Left cardiac atrium (tissue), 4 donors: ENCODE measurements around the gene DAZAP1. TPM values are rescaled to one million over a fixed set of nuclear protein-coding genes. Genes with fewer than 3 reads are reported as not detected.
"Not testable (repeated sequence)": the region's sequence is repeated elsewhere in the genome, so short reads cannot be mapped to it uniquely, and the experiment has no call there.

Source experiments
- ATAC-seq, 2 donors: fragments of 200-7000 bp; cut with Tn5 transposase; one replicate each; pipeline ENCODE4 v1.9.1; 2020; ENCODE audit warnings: mild to moderate bottlenecking in 2 of 2, moderate library complexity in 2 of 2
- DNase-seq: peaks from one replicate; pipeline ENCODE4 v3.0.0-alpha.2; 2020
- intact Hi-C, 2 donors: fragments of 100-400 bp; cut with DNase I; formaldehyde crosslinking; loops; one replicate each; pipeline versions ENCODE4 v1.14.1 to v1.15.1; 2022 to 2023
- total RNA-seq, 2 donors: library from RNA; stranded (reverse); fragmentation: NEBNext Ultra II Directional; extraction: Animal tissue kit (Norgen Biotek cat#: 25700); gene quantifications; one replicate each; pipeline ENCODE4 v1.2.1, GENCODE V29; 2021
- donor health status: DM: no; HTN: yes; CAD: no.
- donor health status: DM: no; HTN: yes; CAD: no; lungs with severe emphysema.
- donor health status: DM: yes; HTN: yes; CAD: no.
- donor health status: Dilated cardiomyopathy.

The DAZAP1 gene
- total RNA-seq, 2 donors from 2014 or later: 74.1 to 95.7 TPM

- intact Hi-C loops: no loop called here
- ATAC-seq: no peak
These were observed 66.8 kb downstream of the DAZAP1 start for GRCh38 chr19:1474011-1474764.

GRCh38 chr19:1474765-1475351 lies 67.5 kb downstream of the DAZAP1 start:
- intact Hi-C loops: no loop called here
- DNase-seq (no peak), ATAC-seq (no peak)

More at GRCh38 chr19:1474011-1474764, 66.8 kb downstream of the DAZAP1 start:
- no peak for DNase-seq

- no peak for ATAC-seq
- intact Hi-C loops: no loop called here
- DNase-seq: no peak
These were observed 68.5 kb downstream of the DAZAP1 start for GRCh38 chr19:1475751-1476437.

GRCh38 chr19:1477056-1477455 lies 69.7 kb downstream of the DAZAP1 start:
- ATAC-seq, intact Hi-C loops: not testable (repeated sequence)

GRCh38 chr19:1478934-1479707 lies 71.7 kb downstream of the DAZAP1 start, which contains the start of gene C19orf25:
TSS of gene C19orf25 (minus strand) at chr19:1479215. CDS start at chr19:1478903, 312 bp downstream.
- intact Hi-C loops: no loop called here
- DNase-seq (peak; percentile 96), ATAC-seq (peak; percentile 97 to 98)

More at GRCh38 chr19:1477056-1477455, 69.7 kb downstream of the DAZAP1 start:
- not testable (repeated sequence) for DNase-seq

- no peak for ATAC-seq
- intact Hi-C loops: no loop called here
- no peak for DNase-seq
These were observed 74.0 kb downstream of the DAZAP1 start for GRCh38 chr19:1481224-1481892.

- intact Hi-C loops: no loop called here
- ATAC-seq (no peak), DNase-seq (peak; percentile 30)
These were observed 74.5 kb downstream of the DAZAP1 start for GRCh38 chr19:1481893-1482360.

- intact Hi-C loops: no loop called here
- ATAC-seq (no peak), DNase-seq (peak; percentile 20)
These were observed 75.2 kb downstream of the DAZAP1 start for GRCh38 chr19:1482361-1483130.

GRCh38 chr19:1483131-1483978 lies 76.0 kb downstream of the DAZAP1 start:
- intact Hi-C loops: no loop called here
- ATAC-seq (no peak), DNase-seq (peak; percentile 23)

GRCh38 chr19:1483979-1484428 lies 76.6 kb downstream of the DAZAP1 start:
- intact Hi-C loops: no loop called here
- ATAC-seq (no peak), DNase-seq (peak; percentile 15)

Other genes starting within 250 kb of the DAZAP1 start
- 10 to 100 TPM; 27.2 to 64.2 TPM for gene SBNO2, start 233.3 kb upstream of the DAZAP1 start, total RNA-seq
- gene STK11, start 201.8 kb upstream of the DAZAP1 start, total RNA-seq: 10 to 100 TPM; 48.2 to 53.0 TPM
- 1 to 10 TPM; 1.6 to 3.8 TPM for gene CBARP, start 169.6 kb upstream of the DAZAP1 start, total RNA-seq
- gene ATP5F1D, start 165.8 kb upstream of the DAZAP1 start, total RNA-seq: 100 to 1,000 TPM; 540 to 639 TPM
- 100 to 1,000 TPM in 1 of 2 donors, 10 to 100 TPM in 1; 58.7 to 148 TPM for gene MIDN, start 159.0 kb upstream of the DAZAP1 start, total RNA-seq
- 100 to 1,000 TPM; 229 to 379 TPM for gene CIRBP, start 138.3 kb upstream of the DAZAP1 start, total RNA-seq
- 10 to 100 TPM; 19.2 to 21.4 TPM for gene FAM174C, start 132.1 kb upstream of the DAZAP1 start, total RNA-seq
- gene EFNA2, start 121.7 kb upstream of the DAZAP1 start, total RNA-seq: not detected
- 100 to 1,000 TPM; 240 to 267 TPM for gene NDUFS7, start 23.7 kb upstream of the DAZAP1 start, total RNA-seq
- gene GAMT, start 6.0 kb upstream of the DAZAP1 start, total RNA-seq: 10 to 100 TPM; 36.0 to 48.1 TPM
- gene RPS15, start 30.8 kb downstream of the DAZAP1 start, total RNA-seq: 100 to 1,000 TPM; 714 to 737 TPM
- under 1 TPM; 0.18 to 0.21 TPM for gene APC2, start 42.5 kb downstream of the DAZAP1 start, total RNA-seq
- gene C19orf25, start 71.6 kb downstream of the DAZAP1 start, total RNA-seq: 10 to 100 TPM; 16.1 to 18.9 TPM
- gene PCSK4, start 82.8 kb downstream of the DAZAP1 start, total RNA-seq: 1 to 10 TPM in 1 of 2 donors, under 1 TPM in 1; 0.89 to 1.6 TPM
- 1 to 10 TPM; 2.2 to 2.3 TPM for gene REEP6, start 83.6 kb downstream of the DAZAP1 start, total RNA-seq
- gene ADAMTSL5, start 105.4 kb downstream of the DAZAP1 start, total RNA-seq: 10 to 100 TPM; 18.9 to 25.0 TPM
- not detected for gene PLK5, start 116.5 kb downstream of the DAZAP1 start, total RNA-seq
- 10 to 100 TPM; 10.9 to 12.0 TPM for gene MEX3D, start 160.7 kb downstream of the DAZAP1 start, total RNA-seq
- gene MBD3, start 185.3 kb downstream of the DAZAP1 start, total RNA-seq: 10 to 100 TPM; 58.0 to 60.8 TPM
- 100 to 1,000 TPM; 674 to 933 TPM for gene UQCR11, start 197.9 kb downstream of the DAZAP1 start, total RNA-seq
- gene TCF3, start 245.0 kb downstream of the DAZAP1 start, total RNA-seq: 10 to 100 TPM; 24.1 to 25.8 TPM